Stimulated activated CD4-positive, alpha-beta T cell treated with anti-CD3 and anti-CD28 coated beads, Interleukin-4, amount 100 ng/mL, for 4 hours (primary cell): ENCODE data around the gene NF1.
A peak's percentile ranks its signal among the peaks of the same experiment; 100 is the strongest.

Experiments used
- DNase-seq, 2 experiments: peaks; one replicate each; pipeline ENCODE4 v3.0.0-alpha.2; 2020

The NF1 gene

DNA sequence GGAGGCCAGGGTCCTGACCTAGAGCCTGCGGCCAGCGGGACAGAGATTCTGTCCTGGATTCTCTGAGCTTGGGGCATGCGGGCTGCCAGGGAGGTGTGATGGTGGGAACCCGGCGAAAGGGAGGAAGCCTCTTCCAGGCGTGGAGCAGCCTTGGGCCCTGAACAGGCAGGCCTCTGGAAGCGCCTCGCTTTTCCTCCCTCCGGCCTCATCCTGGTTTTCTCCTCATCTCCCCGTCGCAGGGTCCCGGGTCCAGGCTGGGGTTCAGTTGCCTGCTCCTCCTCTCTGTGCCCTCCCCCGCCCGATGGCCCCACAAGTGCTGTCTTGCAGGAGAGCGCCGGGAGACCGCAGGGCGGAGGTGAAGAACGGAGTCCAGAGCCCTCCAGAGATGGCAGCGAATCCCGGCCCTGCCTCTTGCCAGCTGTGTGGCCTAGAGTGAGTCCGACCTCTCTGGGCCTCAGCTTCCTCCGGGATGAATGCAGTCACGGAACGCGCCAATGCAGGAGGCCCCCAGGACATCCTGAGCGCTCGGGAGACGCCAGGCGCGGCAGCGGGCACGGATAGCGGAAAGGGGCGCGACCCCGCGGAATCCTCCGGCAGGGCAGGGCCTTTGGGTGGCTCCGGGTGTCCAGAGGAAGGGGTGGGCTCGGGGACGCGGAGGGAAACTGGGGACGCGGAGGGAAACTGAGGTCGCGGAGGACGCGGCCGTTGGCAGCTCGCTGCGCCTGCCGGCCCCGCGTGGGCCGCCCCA is 296.1 kb downstream of the NF1 start:
- DNase-seq = no peak

DNA sequence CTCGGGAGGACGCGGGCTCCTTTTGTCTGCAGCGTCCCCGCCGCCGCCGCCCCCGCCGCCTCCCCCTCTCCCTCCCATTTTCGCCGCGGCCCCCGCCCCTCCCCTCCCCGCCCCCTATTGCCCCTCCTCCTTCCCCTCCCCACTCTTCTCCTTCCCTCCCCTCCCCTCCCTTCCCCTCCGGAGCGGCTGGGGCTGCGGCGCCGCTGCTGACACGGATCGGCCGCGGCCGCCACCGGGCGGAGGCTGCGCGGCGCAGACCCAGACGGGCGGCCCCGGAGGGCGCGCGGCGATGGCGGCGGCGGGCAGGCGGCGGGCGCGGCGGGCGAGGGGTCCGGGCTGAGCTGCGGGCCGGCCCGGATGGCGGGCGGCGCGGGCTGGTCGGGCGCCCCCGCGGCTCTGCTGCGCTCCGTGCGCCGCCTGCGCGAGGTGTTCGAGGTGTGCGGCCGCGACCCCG is 296.7 kb downstream of the NF1 start, which contains the start of gene RAB11FIP4:
Gene RAB11FIP4, plus strand, starts transcription at position 180 of the 454 bp plus-strand sequence. Its CDS starts 178 bp downstream, at position 358.
- DNase-seq = peak in 1 of 2 experiments; percentile 23

DNA sequence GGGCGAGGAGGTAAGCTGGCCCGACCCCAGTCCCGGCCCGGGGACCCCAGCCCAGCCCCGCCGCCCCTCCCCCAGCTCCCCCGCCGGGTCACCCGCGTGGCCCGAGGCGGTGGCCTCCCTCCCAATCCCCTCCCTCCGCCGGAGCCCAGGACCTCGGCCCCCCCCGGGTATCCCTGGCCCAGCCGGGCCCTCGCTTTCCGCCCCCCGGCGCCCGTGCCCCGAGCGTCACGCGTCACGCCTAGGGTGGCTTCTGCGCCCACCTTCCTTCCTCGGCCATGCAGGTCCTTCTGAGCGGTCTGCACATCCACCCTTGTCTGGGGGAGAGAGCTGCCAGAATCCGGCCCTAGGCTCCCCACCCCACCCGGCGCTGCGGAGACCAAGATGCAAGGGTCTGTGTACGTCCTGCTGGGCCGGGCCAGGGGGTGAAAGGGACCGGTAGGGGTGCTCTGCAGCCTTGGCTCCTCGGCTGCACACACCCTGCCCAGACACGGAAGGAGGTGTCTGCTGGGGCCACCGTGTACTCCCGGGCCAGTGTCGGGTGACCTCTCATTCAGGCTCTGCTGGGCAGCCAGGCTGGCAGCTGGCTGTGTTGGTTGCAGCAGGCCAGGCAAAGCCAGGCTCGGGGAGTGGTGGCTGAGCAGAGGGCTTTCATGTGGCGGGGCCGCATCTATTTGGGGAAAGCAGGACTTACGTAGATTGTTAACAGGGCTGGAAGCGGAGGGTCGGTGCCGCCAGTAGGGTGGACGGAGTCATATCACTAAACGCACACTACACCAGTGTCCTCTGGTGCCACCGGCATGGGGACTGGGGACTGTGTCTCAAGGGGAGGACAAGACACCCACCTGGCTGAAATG is 297.5 kb downstream of the NF1 start:
- DNase-seq = no peak

GRCh38 chr17:31392856-31393748 is 298.3 kb downstream of the NF1 start:
- no peak for DNase-seq

DNA sequence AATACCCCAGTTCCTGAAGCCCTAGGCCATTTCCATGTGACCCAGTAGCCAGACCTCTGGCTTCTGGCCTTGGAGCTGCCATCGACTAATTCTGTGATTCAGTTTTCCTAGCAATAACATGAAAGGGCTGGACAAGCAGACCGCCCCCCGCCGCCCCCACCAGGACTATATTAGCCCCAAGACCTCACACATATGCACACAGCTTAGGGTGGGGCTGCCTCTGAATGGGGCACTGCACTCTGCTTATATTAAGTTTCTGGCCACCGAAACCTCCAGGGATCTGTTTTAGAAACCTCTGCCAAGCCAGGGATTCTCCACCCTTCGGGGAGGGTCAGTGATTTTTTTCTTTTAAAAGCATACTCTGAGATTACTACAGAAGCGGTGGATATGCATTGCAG is 299.0 kb downstream of the NF1 start:
- DNase-seq = no peak

GRCh38 chr17:31394544-31394943 is 299.8 kb downstream of the NF1 start:
- DNase-seq = peak in 1 of 2 experiments; percentile 36

DNA sequence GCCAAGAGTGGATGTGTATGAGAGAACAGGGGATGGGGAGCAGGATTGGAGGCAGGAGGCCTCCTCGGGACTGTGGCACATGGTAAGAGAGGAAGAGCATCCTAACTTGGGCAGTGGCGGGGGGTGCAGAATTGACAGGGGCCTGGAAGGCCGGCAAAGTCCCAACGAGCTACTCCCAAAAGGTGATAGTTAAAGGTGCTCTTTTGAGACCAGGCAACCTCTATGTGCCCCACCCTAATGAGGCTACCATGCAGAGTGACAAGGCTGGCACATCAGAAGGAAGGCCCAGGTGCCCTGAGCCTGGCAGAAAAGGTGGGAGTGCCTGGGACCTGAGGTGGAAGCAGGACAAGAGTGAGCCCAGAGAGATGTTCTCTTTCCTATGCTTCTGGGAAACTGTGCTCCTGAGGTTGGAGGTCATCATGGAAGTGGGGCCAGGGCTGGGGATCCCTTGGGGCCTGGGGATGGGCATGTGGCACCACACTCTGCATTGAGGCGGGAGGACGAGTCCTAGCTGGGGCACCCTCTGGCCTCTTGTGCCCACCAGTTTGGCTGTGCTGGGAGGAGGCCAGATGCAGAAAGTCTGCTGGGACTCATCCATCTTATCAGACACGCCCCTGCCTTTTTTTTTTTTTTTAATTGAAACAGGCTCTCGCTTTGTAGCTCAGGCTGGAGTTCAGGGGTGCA is 302.6 kb downstream of the NF1 start:
- no peak for DNase-seq

- no peak for DNase-seq
These were observed 303.9 kb downstream of the NF1 start for GRCh38 chr17:31398381-31399311.

DNA sequence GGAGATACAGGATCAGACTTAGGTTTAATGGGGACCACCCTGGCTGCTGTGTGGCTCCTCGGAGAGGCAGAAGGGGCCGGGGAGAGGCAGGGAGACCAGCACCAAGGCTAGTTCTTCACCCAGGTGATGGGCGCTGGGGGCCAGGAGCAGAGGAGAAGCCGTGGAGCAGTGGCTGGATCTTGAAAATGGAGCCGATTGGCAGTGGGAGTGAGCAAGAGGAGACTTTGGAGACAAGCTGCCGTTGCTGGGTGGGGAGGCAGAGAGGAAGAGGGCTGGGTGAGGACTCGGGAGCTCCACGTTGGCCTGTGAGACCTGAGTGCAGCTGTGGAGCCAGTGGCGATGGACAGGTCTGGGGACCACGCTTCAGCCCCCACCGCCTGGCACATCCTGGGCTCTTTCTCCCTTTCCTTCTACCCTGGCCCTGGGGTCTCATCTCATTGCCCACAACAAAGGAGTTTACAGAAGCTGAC is 305.7 kb downstream of the NF1 start:
- DNase-seq = no peak

DNA sequence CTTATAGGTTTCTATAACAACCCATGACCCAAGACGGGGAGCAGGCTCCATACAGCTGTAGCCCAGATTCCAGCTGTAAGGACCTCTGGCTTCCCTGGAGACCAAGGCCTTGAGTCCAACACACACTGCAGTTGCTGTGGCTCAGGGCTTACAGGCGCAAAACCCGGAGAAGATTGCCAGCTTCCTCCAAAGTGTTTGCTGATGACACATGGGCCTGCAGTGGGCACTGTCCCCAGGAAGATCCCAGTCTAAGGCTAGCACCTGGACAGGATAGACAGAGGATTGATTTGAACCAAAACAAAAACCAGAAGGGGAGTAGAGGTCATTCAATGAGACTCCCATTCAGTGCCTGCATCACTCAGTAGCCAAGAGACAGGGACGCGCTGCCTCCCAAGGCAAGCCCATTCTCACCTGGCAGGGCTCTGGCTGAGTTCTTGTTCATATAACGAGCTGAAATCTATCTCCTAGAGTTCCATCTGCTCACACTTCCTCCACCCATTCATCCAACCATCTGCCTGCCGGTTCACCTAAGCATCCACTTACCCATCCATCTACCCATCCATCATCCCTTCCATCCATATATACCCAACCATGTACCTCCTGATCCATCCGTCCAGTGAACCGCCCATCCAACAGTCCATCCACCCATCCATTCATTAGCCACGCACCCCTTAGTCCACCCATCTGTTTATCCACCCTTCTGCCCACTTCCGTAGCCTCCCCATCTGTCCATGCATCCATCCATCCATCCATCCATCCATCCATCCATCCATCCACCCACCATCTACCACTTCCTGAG is 306.9 kb downstream of the NF1 start:
- no peak for DNase-seq

DNA sequence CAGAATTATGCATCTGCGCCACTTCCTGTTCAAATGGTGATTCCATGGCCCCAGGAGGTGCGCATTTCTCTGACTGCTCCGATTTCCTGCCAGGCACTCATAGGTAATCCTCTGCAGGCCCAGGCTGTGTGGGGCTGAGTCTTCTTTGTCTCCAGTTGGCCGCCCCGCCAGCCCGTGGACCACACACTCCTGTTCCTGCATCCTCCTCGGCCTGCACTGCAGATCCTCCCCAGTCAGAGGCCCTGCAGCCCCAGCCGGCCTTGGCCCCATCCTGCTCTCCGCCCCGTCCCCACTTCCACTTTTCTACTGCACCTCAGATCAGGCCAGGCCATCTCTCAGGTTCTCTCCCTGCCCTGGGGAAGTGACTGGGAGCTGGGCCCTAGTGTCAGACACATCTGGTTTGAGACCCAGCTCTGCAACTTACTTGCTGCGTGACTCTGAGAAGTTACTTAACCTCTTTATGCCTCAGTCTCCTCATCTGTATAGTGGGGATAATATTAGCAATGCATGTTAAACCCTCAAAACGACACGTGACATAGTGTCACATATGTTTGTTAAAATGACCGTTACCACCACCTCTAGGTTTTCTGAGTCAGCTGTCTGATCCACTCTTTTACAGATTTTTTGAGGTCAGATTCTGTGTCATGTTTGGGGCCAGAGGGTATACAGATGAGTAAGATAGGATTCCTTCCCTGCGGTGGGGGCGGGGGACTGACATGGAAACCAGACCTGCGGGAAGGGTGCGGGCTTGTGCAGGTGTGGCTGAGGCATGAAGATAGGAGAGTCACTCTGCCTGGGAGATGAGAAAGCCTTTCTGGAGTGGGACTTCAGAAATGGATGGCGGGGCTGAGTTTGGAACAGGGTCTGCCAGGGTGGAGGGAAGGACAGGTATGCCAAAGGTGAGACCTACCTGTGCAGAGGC is 309.5 kb downstream of the NF1 start:
- DNase-seq = no peak

- DNase-seq = no peak
These were observed 311.2 kb downstream of the NF1 start for GRCh38 chr17:31405890-31406371.

DNA sequence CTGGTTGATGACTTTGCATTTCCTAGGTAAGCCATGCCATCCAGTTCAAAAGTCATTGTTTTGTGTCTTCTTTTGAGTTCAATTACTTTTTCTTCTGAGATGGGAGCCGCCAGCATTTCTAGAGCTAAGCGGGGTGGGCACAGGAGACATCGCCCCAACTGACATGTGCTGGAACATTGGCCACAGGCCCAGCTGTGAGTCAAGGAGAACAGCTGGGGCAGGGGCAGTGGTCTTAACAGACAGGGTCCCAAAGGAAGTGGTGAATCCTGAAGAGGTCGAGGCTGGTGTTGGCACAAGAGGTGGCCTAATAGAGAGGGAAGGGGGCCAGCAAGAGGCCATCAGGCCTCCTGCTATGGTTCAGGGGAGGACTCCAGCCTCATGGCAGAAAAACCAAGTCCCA is 313.8 kb downstream of the NF1 start:
- no peak for DNase-seq

DNA sequence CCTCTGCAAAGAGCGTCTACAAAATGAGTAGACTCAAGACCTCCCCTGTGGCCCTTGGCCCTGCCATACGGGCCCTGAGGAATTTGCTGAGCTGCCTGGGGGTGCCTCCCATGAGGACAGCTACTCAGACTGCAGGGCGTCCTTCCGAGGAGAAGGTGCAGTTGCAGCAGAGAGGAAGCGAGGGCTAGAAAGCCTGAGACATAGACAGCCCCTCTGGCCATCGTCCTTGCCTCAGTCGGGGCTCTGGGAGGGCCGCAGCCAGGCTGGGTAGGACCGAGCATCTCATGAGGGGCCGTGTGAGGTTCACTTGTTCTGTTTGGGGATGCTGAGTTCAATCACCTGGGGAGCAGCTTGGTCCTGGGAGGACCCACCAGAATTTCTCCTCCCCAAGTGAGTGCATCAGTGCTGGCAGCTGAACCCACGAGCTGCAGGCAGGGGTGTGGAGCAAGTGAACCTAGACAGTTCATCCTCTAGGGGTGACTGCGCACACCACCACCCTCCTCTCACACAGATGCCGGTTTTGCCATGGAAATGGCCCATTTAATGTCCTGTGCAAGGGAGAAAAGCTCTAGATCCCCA is 317.0 kb downstream of the NF1 start:
- DNase-seq = no peak

DNA sequence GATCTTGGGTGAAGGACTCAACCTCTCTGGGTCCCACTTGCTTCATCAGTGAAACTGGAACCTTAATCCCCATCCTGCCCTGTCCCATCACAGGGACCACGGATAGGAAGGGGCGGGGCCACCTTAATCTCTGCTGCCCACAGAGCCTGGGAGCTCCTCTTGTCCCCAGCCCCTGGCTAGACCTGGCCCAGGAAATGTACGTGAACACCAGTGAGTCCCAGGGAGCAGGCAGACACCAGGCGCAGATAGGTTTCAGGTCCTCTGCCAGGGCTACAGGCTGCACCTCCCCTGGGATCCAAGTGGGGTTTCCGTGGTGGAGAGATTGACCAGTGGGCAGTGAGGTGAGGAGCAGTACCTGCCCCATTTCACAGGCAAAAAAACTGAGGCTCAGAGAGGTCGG is 317.7 kb downstream of the NF1 start:
- no peak for DNase-seq

- no peak for DNase-seq
These were observed 318.5 kb downstream of the NF1 start for GRCh38 chr17:31413081-31413799.

GRCh38 chr17:31413874-31414549 is 319.2 kb downstream of the NF1 start:
- DNase-seq = no peak
